CD4-positive, alpha-beta T cell (primary cell): Measurements from ENCODE around the gene MOGAT1. TPM values are rescaled to one million over a fixed set of nuclear protein-coding genes. Genes with fewer than 3 reads are reported as not detected.

ENCODE experiments used
- ATAC-seq: fragments of 200-7000 bp; cut with Tn5 transposase; one replicate; pipeline ENCODE4 v1.10.0; 2022; ENCODE audit warnings: mild to moderate bottlenecking; ENCODE audit not compliant: poor library complexity
- CTCF ChIA-PET: fragments of 350-600 bp; sonication (Branson Sonifier 250); formaldehyde crosslinking; loops from one replicate; lab custom pipeline; 2021; ENCODE audit warnings: antibody characterized with exemption, inconsistent platforms; lab: Charles Lee
- POLR2A ChIA-PET: fragments of 350-600 bp; sonication (Branson Sonifier 250); formaldehyde crosslinking; loops from one replicate; lab custom pipeline; 2021; ENCODE audit warnings: antibody characterized with exemption, inconsistent platforms; lab: Charles Lee
- DNase-seq, 14 experiments: peaks; one replicate each; pipeline ENCODE4 v3.0.0-alpha.2; 2013 to 2020; ENCODE audit warnings: mixed read lengths in 2 of 14
- H3K27ac ChIP-seq, 2 donors: one replicate each; pipeline versions ENCODE4 v1.5.1 to v1.7.0; 2013; ENCODE audit warnings: low read length in 2 of 2, low read depth in 1 of 2, mild to moderate bottlenecking in 1 of 2
- H3K27me3 ChIP-seq, 2 experiments: 1 replicate in 1 of 2; 2 replicates in 1 of 2; pipeline versions ENCODE4 v1.6.1 to v1.7.0; 2013; ENCODE audit warnings: low read length in 2 of 2, control low read depth in 1 of 2, mild to moderate bottlenecking in 1 of 2, moderate library complexity in 1 of 2; ENCODE audit not compliant: insufficient read depth in 2 of 2, control insufficient read depth in 1 of 2
- H3K36me3 ChIP-seq: one replicate; pipeline ENCODE4 v1.6.1; 2013; ENCODE audit warnings: low read length, control low read depth; ENCODE audit not compliant: insufficient read depth
- H3K4me1 ChIP-seq: one replicate; pipeline ENCODE4 v1.6.1; 2013; ENCODE audit warnings: low read length, control low read depth; ENCODE audit not compliant: insufficient read depth
- H3K4me3 ChIP-seq: one replicate; pipeline ENCODE4 v1.5.1; 2013; ENCODE audit warnings: mild to moderate bottlenecking, low read length, moderate library complexity
- H3K9me3 ChIP-seq, 2 experiments: 1 replicate in 1 of 2; 2 replicates in 1 of 2; pipeline versions ENCODE4 v1.6.1 to v1.7.0; 2013; ENCODE audit warnings: low read length in 2 of 2, mild to moderate bottlenecking in 2 of 2, control low read depth in 1 of 2, moderate library complexity in 1 of 2; ENCODE audit not compliant: control insufficient read depth in 1 of 2, insufficient read depth in 1 of 2
- H3K27ac Mint-ChIP-seq: one replicate; pipeline ENCODE4 v1.8.0; 2020; ENCODE audit warnings: mixed read lengths
- H3K27me3 Mint-ChIP-seq: one replicate; pipeline ENCODE4 v1.8.0; 2021; ENCODE audit warnings: mixed read lengths
- H3K36me3 Mint-ChIP-seq: one replicate; pipeline ENCODE4 v1.8.0; 2021; ENCODE audit warnings: low read depth, mixed read lengths
- H3K4me1 Mint-ChIP-seq: one replicate; pipeline ENCODE4 v1.8.0; 2021; ENCODE audit warnings: low read depth, mixed read lengths
- H3K4me3 Mint-ChIP-seq: one replicate; pipeline ENCODE4 v1.8.0; 2020; ENCODE audit warnings: mild to moderate bottlenecking, mixed read lengths
- H3K9me3 Mint-ChIP-seq: one replicate; pipeline ENCODE4 v1.8.0; 2020; ENCODE audit warnings: mixed read lengths
- CTCF ChIP-seq: fragments of 200-600 bp; IDR thresholded peaks from one replicate; pipeline ENCODE4 v1.8.0; 2022; ENCODE audit warnings: antibody characterized with exemption, mild to moderate bottlenecking
- intact Hi-C, 2 experiments: fragments of 100-400 bp; cut with DNase I in 1 of 2; cut with micrococcal nuclease in 1 of 2; formaldehyde crosslinking; loops; one replicate each; pipeline versions ENCODE4 v1.15.1 to v1.9.0; 2023 to 2025; cut with DNase I, micrococcal nuclease
- total RNA-seq, 174 experiments: library from RNA in 2 of 174; stranded (reverse) in 2 of 174; gene quantifications; one replicate each; pipeline ENCODE4 v1.2.3 and lab custom pipeline; 2021 to 2026

The MOGAT1 gene
- total RNA-seq, 2 experiments from 2014 or later, result not detected

- Histone ChIP-seq H3K9me3 (no peaks in the 10 kb centered on the region), H3K4me3 (no peak overlapping the region), H3K4me1 (no peaks in the 10 kb centered on the region), H3K36me3 (no peaks in the 10 kb centered on the region), H3K27me3 (peaks cover 0 to 10% of the 10 kb centered on the region in 2 experiments), H3K27ac (no peak overlapping the region)
- TF ChIP-seq CTCF, result no peak
- CTCF ChIA-PET, result no interaction called here
- intact Hi-C loops, result no loop called here
- Mint-ChIP-seq H3K27ac (no peak overlapping the region), H3K9me3 (no peaks in the 10 kb centered on the region), H3K36me3 (no peaks in the 10 kb centered on the region), H3K27me3 (peaks cover 18% of the 10 kb centered on the region), H3K4me3 (no peak overlapping the region), H3K4me1 (no peaks in the 10 kb centered on the region)
- POLR2A ChIA-PET, result no interaction called here
- DNase-seq, result no peak
- ATAC-seq, result no peak
Observed at GRCh38 chr2:222731201-222731621, 59.8 kb downstream of the MOGAT1 start.

GRCh38 chr2:222732489-222733178 lies 61.2 kb downstream of the MOGAT1 start:
- no peak for DNase-seq
- Histone ChIP-seq H3K4me3 (no peak overlapping the region), H3K9me3 (no peaks in the 10 kb centered on the region), H3K36me3 (no peaks in the 10 kb centered on the region), H3K27me3 (peaks cover 0 to 10% of the 10 kb centered on the region in 2 experiments), H3K4me1 (no peaks in the 10 kb centered on the region), H3K27ac (no peak overlapping the region)
- no peaks in the 10 kb centered on the region for H3K4me1 Mint-ChIP-seq
- intact Hi-C loops, result no loop called here
- no peak for ATAC-seq
- peaks cover 18% of the 10 kb centered on the region for H3K27me3 Mint-ChIP-seq
- no peaks in the 10 kb centered on the region for H3K9me3 Mint-ChIP-seq
- no peak for TF ChIP-seq CTCF
- no peaks in the 10 kb centered on the region for H3K36me3 Mint-ChIP-seq
- POLR2A ChIA-PET, result no interaction called here
- no peak overlapping the region for H3K27ac Mint-ChIP-seq
- CTCF ChIA-PET, result no interaction called here
- H3K4me3 Mint-ChIP-seq, result no peak overlapping the region

- DNase-seq (no peak), ATAC-seq (no peak)
- no peaks in the 10 kb centered on the region for H3K36me3 ChIP-seq
- Mint-ChIP-seq H3K4me1 (no peaks in the 10 kb centered on the region), H3K4me3 (no peak overlapping the region), H3K9me3 (no peaks in the 10 kb centered on the region), H3K27me3 (peaks cover 18% of the 10 kb centered on the region), H3K36me3 (no peaks in the 10 kb centered on the region), H3K27ac (no peak overlapping the region)
- H3K27ac ChIP-seq, result no peak overlapping the region
- H3K4me3 ChIP-seq, result no peak overlapping the region
- ChIA-PET POLR2A (no interaction called here), CTCF (no interaction called here)
- TF ChIP-seq CTCF, result no peak
- peaks cover 0 to 10% of the 10 kb centered on the region in 2 experiments for H3K27me3 ChIP-seq
- no peaks in the 10 kb centered on the region for H3K4me1 ChIP-seq
- intact Hi-C loops, result no loop called here
- H3K9me3 ChIP-seq, result no peaks in the 10 kb centered on the region
Observed at GRCh38 chr2:222733470-222733845, 62.0 kb downstream of the MOGAT1 start.
